Activated T-cell treated with anti-CD3 and anti-CD28 coated beads, Interleukin-2, amount 50 U/mL, for 4 hours (primary cell): ENCODE data around the gene ZSWIM4. TPM values are rescaled to one million over a fixed set of nuclear protein-coding genes. Genes with fewer than 3 reads are reported as not detected.
"Not testable (repeated sequence)": the region's sequence is repeated elsewhere in the genome, so short reads cannot be mapped to it uniquely, and the experiment has no call there.

ENCODE experiments used
- ATAC-seq, 2 donors: fragments of 200-7000 bp; cut with Tn5 transposase; one replicate each; pipeline ENCODE4 v1.10.0; 2021
- DNase-seq: peaks from one replicate; pipeline ENCODE4 v3.0.0-alpha.2; 2020
- H3K27me3 Mint-ChIP-seq: one replicate; pipeline ENCODE4 v1.8.0; 2021; ENCODE audit warnings: low read depth, mixed read lengths
- H3K36me3 Mint-ChIP-seq: one replicate; pipeline ENCODE4 v1.8.0; 2022; ENCODE audit warnings: mixed read lengths; ENCODE audit not compliant: insufficient read depth
- H3K4me1 Mint-ChIP-seq: one replicate; pipeline ENCODE4 v1.8.0; 2021; ENCODE audit warnings: low read depth, mixed read lengths
- H3K4me3 Mint-ChIP-seq: one replicate; pipeline ENCODE4 v1.8.0; 2021; ENCODE audit warnings: mild to moderate bottlenecking, moderate library complexity, mixed read lengths
- H3K9me3 Mint-ChIP-seq: one replicate; pipeline ENCODE4 v1.8.0; 2021; ENCODE audit warnings: mixed read lengths
- total RNA-seq, 3 donors: library from RNA; stranded (reverse); gene quantifications; one replicate each; pipeline ENCODE4 v1.2.1, GENCODE V29; 2021

The ZSWIM4 gene
- total RNA-seq, 3 donors from 2014 or later = 3.2 to 5.0 (median 3.7) TPM

DNA sequence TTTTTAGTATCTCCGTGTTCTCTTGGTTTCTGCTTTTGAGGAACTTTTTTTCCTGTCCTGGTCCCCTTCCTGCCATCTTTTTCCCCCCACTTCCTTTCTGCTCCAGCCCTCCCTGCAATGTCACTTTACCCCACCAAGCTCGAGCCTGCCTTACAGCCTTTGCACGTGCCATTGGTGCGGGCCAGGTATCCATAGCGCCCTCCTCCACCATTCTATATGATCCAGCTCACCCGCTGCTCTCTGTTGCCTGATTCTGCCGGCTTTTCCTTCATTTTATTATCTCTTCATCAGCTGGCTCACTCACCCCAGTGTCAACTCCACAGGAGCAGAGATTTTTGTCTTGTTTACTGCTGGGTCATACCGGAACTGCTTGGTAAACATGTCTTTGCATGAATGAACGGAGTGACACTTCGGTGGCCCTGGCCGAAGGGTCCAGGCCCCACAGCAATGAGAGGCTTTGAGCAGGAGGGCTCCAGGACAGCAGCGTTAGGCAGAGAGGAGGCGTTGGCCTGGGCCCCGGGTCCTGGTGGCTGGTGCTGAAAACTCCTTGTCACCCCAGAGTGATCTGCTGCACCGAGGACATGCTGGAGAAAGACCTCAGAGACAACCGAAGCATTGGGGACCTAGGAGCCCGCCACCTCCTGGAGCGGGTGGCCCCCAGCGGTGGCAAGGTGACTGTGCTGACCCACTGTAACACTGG, 29.7 kb upstream of the ZSWIM4 start:
- Mint-ChIP-seq H3K36me3 (peaks cover 9% of the 10 kb centered on the region), H3K4me3 (peak overlapping the region; percentile 90), H3K9me3 (no peaks in the 10 kb centered on the region), H3K27me3 (no peaks in the 10 kb centered on the region), H3K4me1 (peaks cover 10% of the 10 kb centered on the region)
- no peak for DNase-seq
- no peak for ATAC-seq

DNA sequence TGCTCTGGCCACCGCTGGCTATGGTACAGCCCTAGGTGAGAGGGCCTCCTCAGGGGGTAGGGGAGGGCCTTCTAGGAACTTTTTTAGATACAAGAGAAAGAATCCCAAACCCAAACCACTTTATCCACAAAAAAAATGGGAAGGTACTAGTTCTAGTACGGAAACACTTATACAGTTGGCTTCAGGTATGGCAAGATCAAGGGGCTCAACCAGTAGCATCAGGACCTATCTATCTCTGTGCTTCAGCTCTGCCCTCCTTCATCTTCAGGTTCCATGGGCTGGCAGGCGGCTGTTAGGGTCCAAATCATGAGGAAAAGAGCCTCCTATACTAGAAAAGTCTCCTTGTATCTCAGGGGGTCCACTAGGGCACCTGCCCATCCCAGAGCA, 29.2 kb upstream of the ZSWIM4 start:
- Mint-ChIP-seq H3K4me1 (peaks cover 10% of the 10 kb centered on the region), H3K36me3 (peaks cover 9% of the 10 kb centered on the region), H3K9me3 (no peaks in the 10 kb centered on the region), H3K27me3 (no peaks in the 10 kb centered on the region), H3K4me3 (peak overlapping the region; percentile 90)
- no peak for DNase-seq
- ATAC-seq = no peak

GRCh38 chr19:13768510-13768909, 26.7 kb upstream of the ZSWIM4 start:
- no peaks in the 10 kb centered on the region for H3K27me3 Mint-ChIP-seq
- DNase-seq = no peak
- H3K4me3 Mint-ChIP-seq = no peak overlapping the region
- peaks cover 9% of the 10 kb centered on the region for H3K36me3 Mint-ChIP-seq
- ATAC-seq = no peak
- peaks cover 10% of the 10 kb centered on the region for H3K4me1 Mint-ChIP-seq
- no peaks in the 10 kb centered on the region for H3K9me3 Mint-ChIP-seq

DNA sequence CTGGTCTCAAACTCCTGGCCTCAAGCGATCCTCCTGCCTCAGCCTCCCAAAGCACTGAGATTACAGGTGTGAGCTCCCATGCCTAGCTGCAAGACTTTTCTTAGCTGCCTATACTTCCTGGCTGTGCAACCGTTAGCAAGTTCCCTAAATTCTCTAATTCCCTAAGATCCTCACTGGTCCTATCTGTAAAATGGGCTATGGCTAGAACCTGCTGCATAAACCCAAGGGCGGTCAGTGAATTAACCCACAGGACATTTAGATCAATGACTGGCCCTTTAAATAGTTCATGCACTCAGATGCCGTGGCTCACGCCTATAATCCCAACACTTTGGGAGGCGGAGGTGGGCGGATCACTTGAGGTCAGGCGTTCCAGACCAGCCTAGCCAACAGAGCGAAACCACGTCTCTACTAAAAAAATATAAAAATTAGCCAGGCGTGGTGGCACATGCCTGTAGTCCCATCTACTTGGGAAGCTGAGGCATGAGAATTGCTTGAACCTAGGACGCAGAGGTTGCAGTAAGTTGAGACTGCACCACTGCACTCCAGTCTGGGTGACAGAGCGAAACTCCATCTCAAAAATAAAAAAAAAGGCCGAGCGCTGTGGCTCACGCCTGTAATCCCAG, 25.1 kb upstream of the ZSWIM4 start:
- H3K4me1 Mint-ChIP-seq = peaks cover 13% of the 10 kb centered on the region
- H3K36me3 Mint-ChIP-seq = peaks cover 7% of the 10 kb centered on the region
- H3K27me3 Mint-ChIP-seq = no peaks in the 10 kb centered on the region
- no peak for DNase-seq
- H3K9me3 Mint-ChIP-seq = no peaks in the 10 kb centered on the region
- no peak for ATAC-seq
- H3K4me3 Mint-ChIP-seq = no peak overlapping the region

- DNase-seq (peak; percentile 75), ATAC-seq (peak; percentile 99 to 100)
- peaks cover 28% of the 10 kb centered on the region for H3K36me3 Mint-ChIP-seq
- no peaks in the 10 kb centered on the region for H3K27me3 Mint-ChIP-seq
- no peaks in the 10 kb centered on the region for H3K9me3 Mint-ChIP-seq
- peak within 1 kb of the TSS; percentile 100 for H3K4me3 Mint-ChIP-seq
- H3K4me1 Mint-ChIP-seq = peaks cover 23% of the 10 kb centered on the region
Observed at GRCh38 chr19:13774217-13775191, 20.7 kb upstream of the ZSWIM4 start, which contains the start of gene C19orf53. TSS of gene C19orf53 (plus strand) at chr19:13774456. CDS start at chr19:13774478, 22 bp downstream.

DNA sequence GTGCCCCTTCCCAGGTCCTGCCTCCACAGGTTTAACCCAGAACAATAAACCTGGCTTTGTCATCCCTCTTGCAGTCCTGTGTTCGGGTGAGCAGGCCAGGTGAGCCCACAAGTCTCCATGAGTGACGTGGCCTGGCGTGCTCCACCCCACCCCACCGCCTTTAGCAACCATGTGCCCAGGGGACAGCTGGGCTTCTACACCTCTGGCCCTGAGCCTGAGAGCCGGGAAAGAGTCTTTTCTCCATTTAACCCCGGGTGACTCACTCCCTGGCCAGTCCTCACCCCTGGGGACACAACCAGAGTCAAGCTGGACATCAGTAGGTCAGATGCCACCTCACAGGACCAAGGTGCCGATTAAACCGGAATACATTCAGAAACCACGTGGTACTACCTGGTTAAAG, 16.8 kb upstream of the ZSWIM4 start:
- Mint-ChIP-seq H3K9me3 (no peaks in the 10 kb centered on the region), H3K27me3 (no peaks in the 10 kb centered on the region), H3K4me1 (peaks cover 26% of the 10 kb centered on the region), H3K4me3 (no peak overlapping the region), H3K36me3 (peaks cover 24% of the 10 kb centered on the region)
- DNase-seq = no peak
- ATAC-seq = no peak

- H3K9me3 Mint-ChIP-seq = no peaks in the 10 kb centered on the region
- H3K36me3 Mint-ChIP-seq = peaks cover 24% of the 10 kb centered on the region
- H3K4me1 Mint-ChIP-seq = peaks cover 26% of the 10 kb centered on the region
- no peak for ATAC-seq
- no peak overlapping the region for H3K4me3 Mint-ChIP-seq
- DNase-seq = no peak
- no peaks in the 10 kb centered on the region for H3K27me3 Mint-ChIP-seq
Observed at GRCh38 chr19:13778847-13779246, 16.4 kb upstream of the ZSWIM4 start.

- DNase-seq, ATAC-seq, H3K27me3 Mint-ChIP-seq, H3K9me3 Mint-ChIP-seq, H3K4me3 Mint-ChIP-seq: not testable (repeated sequence)
- H3K4me1 Mint-ChIP-seq = peaks cover 23% of the 10 kb centered on the region
- H3K36me3 Mint-ChIP-seq = peaks cover 24% of the 10 kb centered on the region
Observed at GRCh38 chr19:13779794-13780193, 15.4 kb upstream of the ZSWIM4 start.

- ATAC-seq (peak in 1 of 2 donors; percentile 23), DNase-seq (no peak)
- peaks cover 15% of the 10 kb centered on the region for H3K36me3 Mint-ChIP-seq
- no peaks in the 10 kb centered on the region for H3K9me3 Mint-ChIP-seq
- peaks cover 14% of the 10 kb centered on the region for H3K4me1 Mint-ChIP-seq
- no peaks in the 10 kb centered on the region for H3K27me3 Mint-ChIP-seq
- H3K4me3 Mint-ChIP-seq = no peak overlapping the region
Observed at GRCh38 chr19:13781547-13781946, 13.7 kb upstream of the ZSWIM4 start.

- H3K4me1 Mint-ChIP-seq = peaks cover 18% of the 10 kb centered on the region
- no peak for ATAC-seq
- no peaks in the 10 kb centered on the region for H3K27me3 Mint-ChIP-seq
- no peak for DNase-seq
- H3K4me3 Mint-ChIP-seq = no peak overlapping the region
- peaks cover 12% of the 10 kb centered on the region for H3K36me3 Mint-ChIP-seq
- H3K9me3 Mint-ChIP-seq = no peaks in the 10 kb centered on the region
Observed at GRCh38 chr19:13782537-13782936, 12.7 kb upstream of the ZSWIM4 start.

GRCh38 chr19:13783565-13784500, 11.4 kb upstream of the ZSWIM4 start:
- Mint-ChIP-seq H3K4me1 (peaks cover 26% of the 10 kb centered on the region), H3K36me3 (peaks cover 3% of the 10 kb centered on the region), H3K9me3 (no peaks in the 10 kb centered on the region), H3K27me3 (no peaks in the 10 kb centered on the region), H3K4me3 (no peak overlapping the region)
- no peak for DNase-seq
- ATAC-seq = no peak

- Mint-ChIP-seq H3K4me3 (peak overlapping the region; percentile 46), H3K9me3 (no peaks in the 10 kb centered on the region), H3K27me3 (no peaks in the 10 kb centered on the region), H3K36me3 (no peaks in the 10 kb centered on the region), H3K4me1 (peaks cover 33% of the 10 kb centered on the region)
- DNase-seq = peak; percentile 72
- peak; percentile 73 to 78 for ATAC-seq
Observed at GRCh38 chr19:13784731-13785452, 10.4 kb upstream of the ZSWIM4 start.

DNA sequence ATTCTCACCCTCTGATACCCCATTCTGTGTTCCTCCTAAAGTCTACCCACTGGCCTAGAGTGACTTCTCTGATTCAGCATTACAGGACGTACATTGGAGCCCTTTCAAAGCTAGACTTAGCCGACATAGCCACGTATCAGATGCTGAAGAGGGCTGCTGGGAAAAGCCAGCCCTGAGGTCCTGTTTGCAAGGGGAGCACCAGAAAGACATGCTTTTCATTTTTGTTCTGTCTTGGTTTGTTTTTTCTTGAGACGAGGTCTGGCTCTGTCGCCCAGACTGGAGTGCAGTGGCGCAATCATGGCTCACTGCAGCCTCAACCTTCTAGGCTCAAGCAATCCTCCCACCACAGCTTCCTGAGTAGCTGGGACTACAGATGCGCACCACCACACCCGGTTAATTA, 6.3 kb upstream of the ZSWIM4 start:
- ATAC-seq (no peak), DNase-seq (no peak)
- peaks cover 39% of the 10 kb centered on the region for H3K4me1 Mint-ChIP-seq
- H3K4me3 Mint-ChIP-seq = no peak overlapping the region
- no peaks in the 10 kb centered on the region for H3K27me3 Mint-ChIP-seq
- no peaks in the 10 kb centered on the region for H3K36me3 Mint-ChIP-seq
- H3K9me3 Mint-ChIP-seq = no peaks in the 10 kb centered on the region
